ENCODE measurements around the gene ENDOU. TPM values are rescaled to one million over a fixed set of nuclear protein-coding genes. Genes with fewer than 3 reads are reported as not detected.

Gene ENDOU
- total and polyA plus RNA-seq, 4 experiments from 2014 or later: not detected

DNA sequence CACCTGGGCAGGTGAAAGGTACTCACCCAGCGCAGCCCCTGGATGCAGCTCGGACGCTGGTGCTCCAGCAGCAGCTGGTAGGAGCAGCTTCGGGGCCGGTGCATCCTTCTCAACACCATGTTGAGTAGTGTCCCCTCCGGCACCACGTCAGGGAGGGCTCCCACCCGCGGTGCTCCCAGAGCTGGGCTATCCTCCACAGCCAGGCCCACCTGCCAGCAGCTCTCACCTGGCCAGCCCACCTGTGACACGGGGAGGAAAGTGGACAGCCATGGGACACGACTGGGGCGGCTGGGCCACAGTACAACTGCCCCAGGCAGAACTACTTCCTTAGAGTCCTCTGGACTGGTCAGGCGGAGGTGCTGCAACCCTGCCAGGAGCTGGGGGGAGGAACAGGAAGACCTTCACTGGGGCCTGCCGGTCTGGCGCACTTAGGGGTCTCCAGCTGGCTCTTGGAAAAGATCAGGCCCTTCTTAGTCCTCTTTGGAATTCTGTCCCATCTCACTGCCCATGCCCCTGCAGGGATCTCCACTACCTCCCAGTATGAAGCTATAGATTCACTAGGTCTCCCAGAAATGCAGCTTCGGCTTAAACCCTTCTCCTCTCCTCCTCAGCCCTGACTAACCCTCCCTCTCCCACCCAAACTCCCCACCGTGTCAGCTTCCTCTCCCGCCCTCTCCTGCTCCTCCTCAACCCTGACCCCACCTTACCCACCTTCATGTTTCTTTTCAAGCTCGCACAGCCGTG, 32.7 kb upstream of the ENDOU start:
- Mint-ChIP-seq H3K27me3 (no peaks in the 10 kb centered on the region), H3K4me1 (peaks cover 18 to 28% (median 23%) of the 10 kb centered on the region in 4 donors), H3K4me3 (peak overlapping the region; percentile 53 to 81 (median 66)), H3K27ac (peak overlapping the region in 2 of 7 donors; percentile 12 to 38), H3K36me3 (no peaks in the 10 kb centered on the region), H3K9me3 (no peaks in the 10 kb centered on the region)
- intact Hi-C loops (cut with micrococcal nuclease): loop anchor here (2.0 kb wide), 2 partner anchors 13 to 15 kb away; partner anchors contain the start of gene SLC48A1
- POLR2A ChIA-PET (ENCODE audit: partially characterized antibody): interaction anchor here (0.9 to 1.7 kb wide), 9 partner anchors 14 to 80 kb away, joined by 3 to 8 read pairs (median 5); partner anchors contain the start of genes RPAP3 and SLC48A1
- Histone ChIP-seq H3K36me3 (ENCODE audit: insufficient read depth, low read length) (no peaks in the 10 kb centered on the region), H3K27me3 (ENCODE audit: insufficient read depth, low read length) (no peaks in the 10 kb centered on the region), H3K4me3 (ENCODE audit: low read length in 2 of 2) (no peak overlapping the region), H3K9me3 (ENCODE audit: control insufficient read depth in 1 of 2, low read length in 2 of 2) (no peaks in the 10 kb centered on the region), H3K27ac (ENCODE audit: low read depth, low read length) (no peak overlapping the region), H3K4me1 (ENCODE audit: insufficient read depth, low read length) (peaks cover 40% of the 10 kb centered on the region)
- no peak for DNase-seq
- CTCF ChIA-PET (ENCODE audit: partially characterized antibody): interaction anchor here (1.1 to 11.9 kb wide), 13 partner anchors 11 to 83 kb away, joined by 3 to 270 read pairs (median 6); partner anchors contain the start of gene SLC48A1

DNA sequence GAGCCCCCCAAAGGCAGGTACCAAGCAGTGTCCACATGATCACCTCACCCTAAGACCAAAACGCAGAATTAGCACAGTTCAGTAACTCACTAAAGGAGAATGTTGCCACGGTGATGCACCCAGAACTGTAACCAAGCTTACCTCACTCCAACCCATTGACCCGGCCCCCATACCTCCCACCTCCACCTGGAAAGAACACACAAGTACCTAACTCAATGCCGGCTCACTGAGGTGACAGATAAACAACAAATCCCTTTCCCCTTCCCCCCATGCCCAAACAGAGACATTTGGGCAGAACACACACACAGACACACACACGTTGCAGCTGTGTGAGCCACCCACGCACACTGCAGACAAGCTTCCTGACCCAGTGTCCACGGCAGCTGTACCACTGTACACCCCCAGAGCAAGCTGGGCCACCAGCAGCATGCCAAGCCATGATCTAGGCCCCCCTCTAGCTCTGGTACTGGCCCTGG, 32.1 kb upstream of the ENDOU start:
- no peak for DNase-seq
- H3K36me3 ChIP-seq (ENCODE audit: insufficient read depth, low read length): no peaks in the 10 kb centered on the region
- H3K4me1 ChIP-seq (ENCODE audit: insufficient read depth, low read length): peaks cover 40% of the 10 kb centered on the region
- ChIA-PET CTCF (ENCODE audit: partially characterized antibody) (interaction anchor here (1.0 to 11.9 kb wide), 12 partner anchors 12 to 106 kb away, joined by 3 to 270 read pairs (median 7); partner anchors contain the start of gene SLC48A1), POLR2A (ENCODE audit: partially characterized antibody) (interaction anchor here (0.9 to 1.7 kb wide), 5 partner anchors 13 to 60 kb away, joined by 3 to 8 read pairs (median 5); partner anchors contain the start of gene SLC48A1)
- Mint-ChIP-seq H3K27me3 (no peaks in the 10 kb centered on the region), H3K36me3 (no peaks in the 10 kb centered on the region), H3K4me1 (peaks cover 18 to 28% (median 23%) of the 10 kb centered on the region in 4 donors), H3K27ac (peak overlapping the region in 4 of 7 donors; percentile 18 to 77 (median 72)), H3K9me3 (no peaks in the 10 kb centered on the region), H3K4me3 (peak overlapping the region in 6 of 8 donors; percentile 2 to 54 (median 12))
- no peaks in the 10 kb centered on the region for H3K9me3 ChIP-seq (ENCODE audit: control insufficient read depth in 1 of 2, low read length in 2 of 2)
- intact Hi-C loops (cut with micrococcal nuclease): no loop called here
- H3K4me3 ChIP-seq (ENCODE audit: low read length in 2 of 2): no peak overlapping the region
- H3K27ac ChIP-seq (ENCODE audit: low read depth, low read length): no peak overlapping the region
- H3K27me3 ChIP-seq (ENCODE audit: insufficient read depth, low read length): no peaks in the 10 kb centered on the region

DNA sequence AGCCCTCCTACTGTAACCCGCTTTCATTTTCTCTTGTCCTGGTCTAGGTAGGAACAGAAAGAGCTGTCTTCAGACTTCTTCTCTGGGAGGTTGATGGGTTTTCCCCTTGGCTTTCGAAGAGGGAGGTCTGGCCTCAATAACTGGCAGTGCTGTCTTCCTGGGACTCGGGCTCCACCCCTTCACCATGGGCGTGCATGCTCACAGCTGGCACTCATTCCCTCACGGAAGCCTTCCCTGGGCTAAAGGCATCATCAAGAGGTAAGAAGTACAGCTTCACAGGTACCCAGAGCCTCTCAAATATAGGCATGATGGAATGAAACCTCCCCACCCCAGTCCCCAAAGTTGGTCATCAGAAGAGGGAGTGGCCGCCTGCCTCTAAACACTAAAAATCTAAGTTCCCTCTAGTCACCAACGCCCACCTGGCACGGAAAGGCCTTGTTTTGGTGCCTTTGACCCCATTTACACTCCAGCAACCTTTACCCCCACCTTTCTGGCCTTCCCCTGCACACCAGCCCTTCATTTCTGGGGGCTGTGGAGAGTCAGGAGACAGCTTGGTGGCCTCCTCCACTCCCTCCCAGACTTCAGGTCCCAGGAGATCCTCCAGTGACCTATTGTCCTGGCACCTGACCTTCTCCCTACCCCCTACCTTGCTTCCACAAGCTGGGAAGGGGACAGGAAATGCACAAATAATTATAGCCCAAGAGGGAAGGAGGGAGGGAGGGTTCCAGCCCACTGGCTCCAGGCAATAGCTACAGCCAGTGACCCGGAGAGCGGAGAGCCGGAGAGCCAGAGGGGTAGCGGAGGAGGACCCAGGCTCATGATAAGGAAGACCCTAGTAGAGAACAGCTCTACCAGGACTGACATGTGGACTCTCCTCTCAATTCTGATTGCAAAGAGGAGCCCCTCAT, 30.6 kb upstream of the ENDOU start:
- ChIA-PET POLR2A (ENCODE audit: partially characterized antibody) (interaction anchor here (1.0 to 2.6 kb wide), 6 partner anchors 10 to 75 kb away, joined by 3 to 9 read pairs (median 3); partner anchors contain the start of gene SLC48A1), CTCF (ENCODE audit: partially characterized antibody) (interaction anchor here (0.8 to 11.9 kb wide), 11 partner anchors 11 to 84 kb away, joined by 3 to 270 read pairs (median 6); partner anchors contain the start of gene SLC48A1)
- Mint-ChIP-seq H3K4me3 (peak overlapping the region; percentile 8 to 58 (median 36)), H3K36me3 (no peaks in the 10 kb centered on the region), H3K27ac (peak overlapping the region; percentile 6 to 80 (median 36)), H3K4me1 (peaks cover 18 to 28% (median 23%) of the 10 kb centered on the region in 4 donors), H3K27me3 (no peaks in the 10 kb centered on the region), H3K9me3 (no peaks in the 10 kb centered on the region)
- H3K4me1 ChIP-seq (ENCODE audit: insufficient read depth, low read length): peaks cover 40% of the 10 kb centered on the region
- H3K27me3 ChIP-seq (ENCODE audit: insufficient read depth, low read length): no peaks in the 10 kb centered on the region
- H3K36me3 ChIP-seq (ENCODE audit: insufficient read depth, low read length): no peaks in the 10 kb centered on the region
- DNase-seq: peak in 1 of 5 donors; percentile 28
- intact Hi-C loops (cut with micrococcal nuclease): no loop called here
- H3K27ac ChIP-seq (ENCODE audit: low read depth, low read length): no peak overlapping the region
- no peaks in the 10 kb centered on the region for H3K9me3 ChIP-seq (ENCODE audit: control insufficient read depth in 1 of 2, low read length in 2 of 2)
- no peak overlapping the region for H3K4me3 ChIP-seq (ENCODE audit: low read length in 2 of 2)

DNA sequence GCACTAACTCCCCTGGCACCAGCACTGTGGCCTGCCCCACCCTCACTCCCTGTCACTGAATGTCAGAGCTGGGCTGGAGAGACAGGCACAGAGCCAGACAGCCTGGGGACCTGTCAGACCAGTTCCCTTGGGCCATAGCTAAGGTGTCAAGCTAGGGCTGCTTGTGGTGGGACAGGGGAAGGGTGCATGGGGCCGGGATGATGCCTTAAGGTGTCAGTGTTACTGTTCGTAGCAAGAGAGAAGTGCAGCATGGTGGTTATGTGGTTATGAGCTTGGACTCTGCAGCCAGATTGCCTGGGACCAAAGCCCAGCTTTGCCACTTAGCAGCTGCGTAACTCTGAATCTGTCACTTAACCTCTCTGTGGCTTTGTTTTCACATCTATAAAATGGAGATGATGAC, 29.6 kb upstream of the ENDOU start:
- H3K9me3 ChIP-seq (ENCODE audit: control insufficient read depth in 1 of 2, low read length in 2 of 2): no peaks in the 10 kb centered on the region
- H3K27me3 ChIP-seq (ENCODE audit: insufficient read depth, low read length): no peaks in the 10 kb centered on the region
- Mint-ChIP-seq H3K4me1 (peaks cover 18 to 28% (median 23%) of the 10 kb centered on the region in 4 donors), H3K27me3 (no peaks in the 10 kb centered on the region), H3K9me3 (no peaks in the 10 kb centered on the region), H3K4me3 (no peak overlapping the region), H3K27ac (peak overlapping the region in 4 of 7 donors; percentile 4 to 55 (median 20)), H3K36me3 (no peaks in the 10 kb centered on the region)
- no peaks in the 10 kb centered on the region for H3K36me3 ChIP-seq (ENCODE audit: insufficient read depth, low read length)
- peaks cover 39% of the 10 kb centered on the region for H3K4me1 ChIP-seq (ENCODE audit: insufficient read depth, low read length)
- no peak overlapping the region for H3K27ac ChIP-seq (ENCODE audit: low read depth, low read length)
- no peak overlapping the region for H3K4me3 ChIP-seq (ENCODE audit: low read length in 2 of 2)
- no peak for DNase-seq
- ChIA-PET POLR2A (ENCODE audit: partially characterized antibody) (interaction anchor here (1.2 to 2.6 kb wide), 5 partner anchors 10 to 76 kb away, joined by 3 to 9 read pairs (median 3); partner anchors contain the start of gene SLC48A1), CTCF (ENCODE audit: partially characterized antibody) (interaction anchor here (0.8 to 11.9 kb wide), 7 partner anchors 10 to 85 kb away, joined by 3 to 270 read pairs (median 4); partner anchors contain the start of gene SLC48A1)
- intact Hi-C loops (cut with micrococcal nuclease): no loop called here

DNA sequence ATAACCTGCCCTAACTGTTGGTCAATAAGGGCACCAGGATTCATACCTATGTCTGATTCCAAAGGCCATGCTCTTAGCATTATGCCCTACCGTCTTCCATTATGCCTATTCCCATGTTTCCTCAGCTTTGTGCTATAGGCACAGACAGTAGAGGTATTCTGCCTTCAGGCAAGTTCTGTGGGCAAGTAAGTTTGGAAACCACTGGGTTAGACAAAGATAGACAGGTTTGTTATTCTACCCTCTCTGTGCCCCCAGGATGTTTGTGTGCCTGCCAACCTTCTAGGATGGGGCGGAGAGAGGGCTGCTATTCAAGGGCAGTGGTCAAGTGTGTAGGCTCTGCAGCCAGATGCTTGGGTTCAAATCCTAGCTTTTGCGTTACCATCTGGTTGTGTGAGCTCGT, 28.8 kb upstream of the ENDOU start:
- intact Hi-C loops (cut with micrococcal nuclease): no loop called here
- POLR2A ChIA-PET (ENCODE audit: partially characterized antibody): interaction anchor here (1.1 to 2.6 kb wide), 3 partner anchors 9 to 19 kb away, joined by 3 to 9 read pairs (median 3); partner anchors contain the start of gene SLC48A1
- H3K27ac Mint-ChIP-seq: peak overlapping the region in 1 of 7 donors; percentile 6

DNA sequence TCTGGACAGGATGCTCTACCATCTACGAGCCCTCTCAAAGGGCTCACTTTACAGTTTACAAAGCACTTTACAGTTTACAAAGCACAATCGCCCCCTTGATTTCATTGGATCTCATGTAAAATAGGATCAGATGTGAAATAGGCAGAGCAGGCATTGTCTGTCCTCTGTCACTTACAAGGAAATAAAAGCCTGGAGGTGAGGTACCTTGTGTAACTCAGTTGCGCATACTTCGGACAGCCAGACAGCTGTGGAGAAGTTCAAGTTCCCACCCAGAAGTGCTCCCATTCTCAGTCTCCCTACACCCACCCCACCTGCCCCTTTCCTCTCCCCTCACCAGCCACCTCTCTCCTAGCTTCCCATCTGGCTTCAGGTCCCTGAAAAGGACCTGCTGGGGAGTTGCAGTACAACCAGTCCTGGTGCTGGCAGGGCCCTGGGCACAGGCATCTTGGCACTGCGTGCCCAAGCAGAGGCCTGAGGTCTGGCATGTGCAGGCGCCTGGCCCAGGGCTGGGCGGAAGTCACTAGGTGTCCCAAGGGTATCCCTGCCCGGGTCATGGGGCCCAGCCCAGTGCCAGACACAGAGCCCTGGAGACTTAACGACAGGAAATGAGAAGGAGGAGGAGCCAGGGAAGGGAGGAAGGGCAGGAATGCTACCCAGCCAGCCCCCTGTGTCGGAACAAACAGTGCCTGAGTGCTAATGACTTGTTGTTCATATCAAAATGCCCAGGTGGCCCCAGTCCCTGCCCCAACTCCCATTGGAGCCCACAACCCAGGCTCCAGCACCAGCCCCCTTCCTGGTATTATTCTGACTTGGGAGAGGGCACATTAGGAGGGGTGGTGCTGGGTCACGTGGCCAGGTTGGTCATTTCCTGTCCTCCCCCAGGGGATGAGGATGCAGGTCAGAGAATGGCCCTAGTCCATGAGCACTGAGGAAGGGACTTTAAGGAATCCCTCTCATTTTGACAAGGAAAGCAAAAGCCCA, 28.0 kb upstream of the ENDOU start:
- Mint-ChIP-seq H3K27ac (no peak overlapping the region), H3K36me3 (no peaks in the 10 kb centered on the region), H3K4me3 (no peak overlapping the region), H3K9me3 (no peaks in the 10 kb centered on the region), H3K27me3 (peaks cover 0 to under 1% of the 10 kb centered on the region in 2 donors), H3K4me1 (peaks cover 17 to 27% (median 23%) of the 10 kb centered on the region in 4 donors)
- Histone ChIP-seq H3K4me3 (ENCODE audit: low read length in 2 of 2) (no peak overlapping the region), H3K36me3 (ENCODE audit: insufficient read depth, low read length) (no peaks in the 10 kb centered on the region), H3K4me1 (ENCODE audit: insufficient read depth, low read length) (peaks cover 27% of the 10 kb centered on the region), H3K27me3 (ENCODE audit: insufficient read depth, low read length) (no peaks in the 10 kb centered on the region), H3K27ac (ENCODE audit: low read depth, low read length) (no peak overlapping the region), H3K9me3 (ENCODE audit: control insufficient read depth in 1 of 2, low read length in 2 of 2) (no peaks in the 10 kb centered on the region)
- DNase-seq: no peak
- intact Hi-C loops (cut with micrococcal nuclease): no loop called here
- ChIA-PET CTCF (ENCODE audit: partially characterized antibody) (interaction anchor here (9.9 to 11.9 kb wide), 2 partner anchors 9 to 16 kb away, joined by 133 to 270 read pairs; partner anchors contain the start of gene SLC48A1), POLR2A (ENCODE audit: partially characterized antibody) (interaction anchor here (1.1 kb wide), 1 partner anchor 19 kb away, joined by 3 read pairs; the partner anchor contains the start of gene SLC48A1)

More for the DNA sequence above, 28.8 kb upstream of the ENDOU start:
- peaks cover 18 to 28% (median 23%) of the 10 kb centered on the region in 4 donors for H3K4me1 Mint-ChIP-seq
- no peak overlapping the region for H3K4me3 Mint-ChIP-seq
- Histone ChIP-seq H3K9me3 (ENCODE audit: control insufficient read depth in 1 of 2, low read length in 2 of 2) (no peaks in the 10 kb centered on the region), H3K4me3 (ENCODE audit: low read length in 2 of 2) (no peak overlapping the region), H3K36me3 (ENCODE audit: insufficient read depth, low read length) (no peaks in the 10 kb centered on the region), H3K27ac (ENCODE audit: low read depth, low read length) (no peak overlapping the region), H3K27me3 (ENCODE audit: insufficient read depth, low read length) (no peaks in the 10 kb centered on the region), H3K4me1 (ENCODE audit: insufficient read depth, low read length) (peaks cover 32% of the 10 kb centered on the region)
- H3K36me3 Mint-ChIP-seq: no peaks in the 10 kb centered on the region
- no peaks in the 10 kb centered on the region for H3K27me3 Mint-ChIP-seq
- no peaks in the 10 kb centered on the region for H3K9me3 Mint-ChIP-seq
- CTCF ChIA-PET (ENCODE audit: partially characterized antibody): interaction anchor here (2.3 to 11.9 kb wide), 3 partner anchors 10 to 85 kb away, joined by 11 to 270 read pairs (median 133); partner anchors contain the start of gene SLC48A1
- no peak for DNase-seq
